HG02840 (cell line): Measurements from ENCODE around the gene CAPZB.

ENCODE experiments used
- ATAC-seq: cut with Tn5 transposase; IDR thresholded peaks from one replicate; pipeline ENCODE4 v1.9.1; 2021; ENCODE audit warnings: mild to moderate bottlenecking, moderate library complexity, moderate number of reproducible peaks; ENCODE audit not compliant: unreplicated experiment, low FRiP score

The CAPZB gene

GRCh38 chr1:19472174-19472573, 13.2 kb downstream of the CAPZB start:
- ATAC-seq: no peak

GRCh38 chr1:19469004-19469403, 16.3 kb downstream of the CAPZB start:
- ATAC-seq: no peak

- peak; percentile 52 for ATAC-seq
These were observed 16.9 kb downstream of the CAPZB start for GRCh38 chr1:19468397-19468956.

GRCh38 chr1:19467199-19468187, 17.8 kb downstream of the CAPZB start:
- no peak for ATAC-seq

- ATAC-seq: no peak
These were observed 19.2 kb downstream of the CAPZB start for GRCh38 chr1:19466112-19466561.

GRCh38 chr1:19465650-19466049, 19.7 kb downstream of the CAPZB start:
- ATAC-seq: no peak

- ATAC-seq: no peak
These were observed 20.2 kb downstream of the CAPZB start for GRCh38 chr1:19465123-19465522.

- no peak for ATAC-seq
These were observed 20.6 kb downstream of the CAPZB start for GRCh38 chr1:19464696-19465095.

- ATAC-seq: no peak
These were observed 21.9 kb downstream of the CAPZB start for GRCh38 chr1:19463504-19463803.

GRCh38 chr1:19462781-19463503, 22.4 kb downstream of the CAPZB start:
- peak; percentile 47 for ATAC-seq

GRCh38 chr1:19461220-19461554, 24.2 kb downstream of the CAPZB start:
- no peak for ATAC-seq

- no peak for ATAC-seq
These were observed 24.7 kb downstream of the CAPZB start for GRCh38 chr1:19460535-19461219.

GRCh38 chr1:19458815-19459417, 26.4 kb downstream of the CAPZB start:
- no peak for ATAC-seq

GRCh38 chr1:19457607-19458006, 27.7 kb downstream of the CAPZB start:
- ATAC-seq: no peak

GRCh38 chr1:19456968-19457441, 28.3 kb downstream of the CAPZB start:
- ATAC-seq: no peak

GRCh38 chr1:19455353-19455752, 30.0 kb downstream of the CAPZB start:
- ATAC-seq: no peak

GRCh38 chr1:19454265-19455146, 30.8 kb downstream of the CAPZB start:
- no peak for ATAC-seq

- no peak for ATAC-seq
These were observed 31.6 kb downstream of the CAPZB start for GRCh38 chr1:19453741-19454201.

GRCh38 chr1:19452221-19452663, 33.1 kb downstream of the CAPZB start:
- ATAC-seq: no peak
